ENCODE measurements around the gene FHAD1. TPM values are rescaled to one million over a fixed set of nuclear protein-coding genes. Genes with fewer than 3 reads are reported as not detected.

FHAD1 gene
- total and polyA plus RNA-seq, 5 experiments from 2014 or later: not detected

DNA sequence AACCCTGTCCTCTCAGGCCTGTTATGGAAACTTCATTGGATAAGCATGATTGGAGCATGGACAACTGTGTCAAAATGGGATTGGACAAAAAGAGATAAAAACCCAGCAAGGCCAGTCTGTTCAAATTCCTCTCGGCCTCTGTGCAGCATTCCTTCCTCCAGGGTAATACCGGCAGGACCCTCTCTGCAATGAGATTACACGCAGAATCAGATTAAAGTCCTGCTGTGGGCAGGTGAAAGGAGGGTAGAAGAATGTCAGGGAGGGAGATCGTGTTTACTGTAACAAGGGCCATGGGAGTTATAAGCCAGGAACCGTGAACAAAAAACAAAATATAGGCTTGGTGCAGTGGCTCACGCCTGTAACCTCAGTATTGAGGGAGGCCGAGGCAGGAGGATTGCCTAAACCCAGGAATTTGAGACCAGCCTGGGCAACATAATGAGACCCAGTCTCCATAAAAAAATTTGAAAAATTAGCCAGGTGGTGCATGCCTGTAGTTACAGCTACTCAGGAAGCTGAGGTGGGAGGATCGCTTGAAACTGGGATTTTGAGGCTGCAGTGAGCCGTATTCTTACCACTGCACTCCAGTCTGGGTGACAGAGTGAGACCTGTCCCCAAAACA is 157.0 kb downstream of the FHAD1 start:
- DNase-seq (no peak), ATAC-seq (no peak)
- POLR2A ChIA-PET: no interaction called here
- H3K36me3 Mint-ChIP-seq: peaks cover 0 to 4% (median 3%) of the 10 kb centered on the region in 3 donors
- peak overlapping the region in 2 of 10 donors; percentile 21 to 86 for H3K27ac Mint-ChIP-seq
- H3K27me3 Mint-ChIP-seq: peaks cover 0 to 5% (median 0%) of the 10 kb centered on the region in 5 donors
- peaks cover 0 to 14% (median 0%) of the 10 kb centered on the region in 9 donors for H3K9me3 Mint-ChIP-seq
- H3K4me3 Mint-ChIP-seq: peak overlapping the region in 1 of 10 donors; percentile 36
- peaks cover 1 to 42% (median 6%) of the 10 kb centered on the region in 4 donors for H3K4me1 Mint-ChIP-seq

DNA sequence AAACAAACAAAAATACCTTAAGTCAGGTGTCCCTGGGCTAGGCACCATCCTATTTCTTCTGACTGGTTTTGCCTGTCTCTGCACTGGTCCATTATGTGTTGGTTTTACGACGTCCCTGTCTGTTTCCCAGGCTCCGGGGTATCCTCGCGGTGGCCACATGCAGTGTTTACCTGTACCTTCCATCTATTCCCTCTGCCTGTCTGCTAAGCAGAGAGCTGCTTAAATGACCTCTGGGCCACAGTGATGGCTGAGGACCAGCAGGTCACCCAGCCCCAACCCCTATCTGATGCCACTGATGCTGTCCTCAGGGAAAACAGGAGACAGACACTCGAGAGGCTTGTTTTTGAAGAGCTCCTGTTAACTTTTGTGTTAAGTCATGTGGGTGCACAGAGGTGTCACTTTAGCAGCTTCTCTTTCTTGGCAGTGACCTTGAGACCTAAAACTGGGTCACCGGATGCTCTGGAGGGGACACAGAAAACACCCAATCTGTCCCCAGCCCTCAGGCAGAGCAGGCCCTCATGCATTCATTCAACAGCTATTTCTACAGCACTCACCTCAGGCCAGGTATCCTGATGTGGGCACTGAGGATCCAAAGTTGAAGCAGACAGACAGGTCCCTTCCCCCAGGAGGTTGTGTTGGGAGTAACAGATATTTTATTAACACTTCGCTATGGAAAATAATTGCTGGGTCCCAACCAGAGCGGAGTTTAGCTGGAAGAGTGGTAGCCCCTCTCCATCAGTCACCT is 158.3 kb downstream of the FHAD1 start:
- DNase-seq (no peak), ATAC-seq (no peak)
- peaks cover 3 to 45% (median 9%) of the 10 kb centered on the region in 4 donors for H3K4me1 Mint-ChIP-seq
- H3K36me3 Mint-ChIP-seq: peaks cover 0 to 1% (median 0%) of the 10 kb centered on the region in 3 donors
- peaks cover 0 to 5% (median 0%) of the 10 kb centered on the region in 5 donors for H3K27me3 Mint-ChIP-seq
- H3K27ac Mint-ChIP-seq: peak overlapping the region in 5 of 10 donors; percentile 37 to 93 (median 73)
- peak overlapping the region in 2 of 10 donors; percentile 74 to 78 for H3K4me3 Mint-ChIP-seq
- H3K9me3 Mint-ChIP-seq: peaks cover 0 to 2% (median 0%) of the 10 kb centered on the region in 9 donors
- POLR2A ChIA-PET: interaction anchor here (0.6 kb wide), 1 partner anchor 9 kb away, joined by 3 read pairs; no protein-coding TSS in a partner anchor

DNA sequence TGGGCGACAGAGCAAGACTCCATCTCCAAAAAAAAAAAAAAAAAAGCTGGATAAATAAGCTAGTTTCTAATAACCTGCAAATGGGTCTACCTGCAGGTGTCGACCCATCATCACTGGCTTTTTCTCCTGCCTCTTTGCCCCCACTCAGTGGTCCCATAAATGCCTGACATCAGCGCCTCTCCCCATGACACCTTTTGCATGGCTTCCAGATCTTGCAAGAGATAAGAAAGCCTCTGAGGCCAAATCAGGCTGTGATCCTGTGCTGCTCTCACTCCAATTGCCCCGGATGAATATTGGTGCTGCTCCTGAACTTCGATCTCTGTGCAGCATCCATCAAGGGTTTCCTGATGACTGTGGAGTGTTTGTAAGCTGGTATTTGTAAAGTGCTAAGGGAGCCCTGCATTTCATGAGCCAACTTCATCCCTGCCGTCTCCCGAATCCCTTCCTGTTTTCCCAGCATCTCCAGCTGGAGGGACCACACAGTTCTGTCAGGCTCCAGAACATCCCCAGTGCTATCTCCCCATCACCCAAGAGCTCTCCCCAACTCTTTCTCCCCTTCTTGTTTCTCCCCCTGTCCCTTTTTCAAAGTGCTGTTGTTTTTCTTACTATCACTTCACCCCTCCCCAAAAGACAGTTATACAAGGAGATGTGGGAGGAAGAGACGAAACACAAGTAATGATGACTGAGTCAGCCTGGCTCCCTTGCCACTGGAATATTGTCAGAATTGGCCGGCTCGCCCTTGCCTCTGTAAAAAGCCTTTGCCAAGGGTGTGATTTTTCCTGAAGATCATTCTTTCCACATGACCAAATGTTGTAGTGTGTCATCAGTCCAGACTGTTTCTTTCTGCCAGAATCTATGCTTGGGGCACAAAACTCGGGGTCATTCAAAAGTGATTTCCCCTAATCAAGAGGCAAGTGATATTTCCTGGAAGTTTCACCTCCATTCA is 159.9 kb downstream of the FHAD1 start:
- H3K36me3 Mint-ChIP-seq: no peaks in the 10 kb centered on the region
- DNase-seq (no peak), ATAC-seq (no peak)
- H3K4me3 Mint-ChIP-seq: peak overlapping the region in 2 of 10 donors; percentile 25 to 84
- peaks cover 11 to 48% (median 23%) of the 10 kb centered on the region in 4 donors for H3K4me1 Mint-ChIP-seq
- H3K9me3 Mint-ChIP-seq: no peaks in the 10 kb centered on the region
- POLR2A ChIA-PET: no interaction called here
- peak overlapping the region in 9 of 10 donors; percentile 41 to 99 (median 98) for H3K27ac Mint-ChIP-seq
- H3K27me3 Mint-ChIP-seq: peaks cover 0 to 5% (median 0%) of the 10 kb centered on the region in 5 donors

DNA sequence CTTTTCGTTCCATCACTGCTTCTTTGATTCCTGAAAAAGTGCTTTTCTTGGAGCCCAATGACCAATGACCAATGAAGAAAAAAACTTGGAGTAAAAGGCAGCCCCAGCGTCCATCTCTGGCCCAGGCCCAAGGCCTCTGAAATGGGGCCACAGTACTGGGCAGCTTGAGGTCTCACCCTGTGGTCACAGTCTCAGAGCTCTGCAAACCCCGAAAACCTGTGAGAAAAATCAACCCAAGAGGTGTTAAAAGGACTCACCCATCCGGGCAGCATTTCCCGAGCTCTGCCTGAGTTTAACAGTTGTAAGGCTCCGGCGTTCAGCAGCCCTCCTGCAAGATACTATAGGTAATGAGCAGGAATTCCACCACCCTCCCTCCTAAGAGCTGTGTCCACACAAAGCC is 160.6 kb downstream of the FHAD1 start:
- Mint-ChIP-seq H3K27me3 (peaks cover 0 to 5% (median 0%) of the 10 kb centered on the region in 5 donors), H3K4me1 (peaks cover 16 to 54% (median 30%) of the 10 kb centered on the region in 4 donors), H3K27ac (peak overlapping the region in 9 of 10 donors; percentile 41 to 99 (median 98)), H3K4me3 (peak overlapping the region in 6 of 10 donors; percentile 23 to 84 (median 72)), H3K9me3 (no peaks in the 10 kb centered on the region), H3K36me3 (no peaks in the 10 kb centered on the region)
- POLR2A ChIA-PET: no interaction called here
- no peak for DNase-seq
- ATAC-seq: no peak

DNA sequence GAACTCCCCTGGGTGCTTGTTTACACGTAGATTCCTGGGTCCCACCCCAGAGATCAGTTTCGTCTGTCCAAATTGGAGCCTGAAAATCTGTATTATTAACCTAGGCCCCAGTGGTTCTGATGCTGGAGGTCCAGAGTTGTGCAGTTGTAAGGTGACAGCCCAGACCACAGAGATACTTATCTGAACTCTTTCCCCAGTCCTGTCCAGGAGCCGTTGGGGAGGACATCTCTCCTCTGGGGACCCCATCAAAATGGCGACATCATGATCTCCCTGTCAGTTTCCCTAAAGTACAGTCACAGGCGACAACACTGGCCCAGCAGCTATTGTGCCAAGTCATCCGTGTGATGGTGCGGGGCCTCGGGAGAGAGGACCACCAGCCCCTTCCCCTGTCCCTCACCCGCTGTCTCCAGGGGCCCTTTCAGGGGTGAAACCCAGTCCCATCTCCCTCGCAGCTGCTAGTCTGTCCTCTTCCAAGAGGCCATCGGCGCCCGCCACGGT is 161.9 kb downstream of the FHAD1 start:
- ATAC-seq: no peak

DNA sequence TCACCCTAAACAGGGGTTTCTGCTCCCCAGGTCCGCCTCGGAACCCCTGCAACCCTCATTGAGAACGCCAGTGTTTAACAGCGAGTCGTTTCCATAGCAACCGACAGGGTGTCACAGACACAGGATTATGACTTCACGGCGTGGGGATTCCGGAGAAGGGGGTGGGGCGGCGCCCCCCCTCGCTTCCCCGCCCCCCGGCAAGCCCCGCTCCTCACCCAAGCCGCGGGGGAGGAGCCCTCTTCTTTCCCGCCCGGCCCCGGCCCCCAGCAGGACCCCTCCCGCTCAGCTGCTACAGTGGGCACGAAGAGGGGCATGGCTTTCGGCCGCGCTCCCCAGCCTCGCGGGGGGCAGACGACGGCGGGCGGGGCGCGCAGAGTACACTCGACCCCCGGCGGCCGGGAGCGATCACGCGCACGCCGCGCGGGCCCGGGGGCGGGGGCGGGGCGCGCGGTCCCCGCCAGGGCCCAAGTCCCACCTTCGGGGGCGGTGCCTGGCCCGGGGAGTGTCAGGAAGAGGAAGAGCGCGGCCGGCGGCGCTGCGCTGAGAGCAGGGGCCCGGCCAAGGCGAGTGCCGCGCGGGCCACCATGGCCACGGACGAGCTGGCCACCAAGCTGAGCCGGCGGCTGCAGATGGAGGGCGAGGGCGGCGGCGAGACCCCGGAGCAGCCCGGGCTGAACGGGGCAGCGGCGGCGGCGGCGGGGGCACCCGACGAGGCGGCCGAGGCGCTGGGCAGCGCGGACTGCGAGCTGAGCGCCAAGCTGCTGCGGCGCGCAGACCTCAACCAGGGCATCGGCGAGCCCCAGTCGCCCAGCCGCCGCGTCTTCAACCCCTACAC is 162.6 kb downstream of the FHAD1 start, which contains the start of gene EFHD2:
Gene EFHD2 (plus strand): TSS at position 501 of the 835 bp plus-strand sequence. CDS start 84 bp downstream, at position 585.
- H3K4me1 Mint-ChIP-seq: peaks cover 21 to 71% (median 39%) of the 10 kb centered on the region in 4 donors
- peaks cover 0 to 5% (median 0%) of the 10 kb centered on the region in 5 donors for H3K27me3 Mint-ChIP-seq
- peak; percentile 75 to 94 (median 85) for DNase-seq
- no peaks in the 10 kb centered on the region for H3K9me3 Mint-ChIP-seq
- ATAC-seq: peak; percentile 81 to 85
- peak within 1 kb of the TSS; percentile 85 to 97 (median 92) for H3K4me3 Mint-ChIP-seq
- peak within 1 kb of the TSS; percentile 82 to 99 (median 98) for H3K27ac Mint-ChIP-seq
- POLR2A ChIA-PET: interaction anchor here (0.7 kb wide), 1 partner anchor 24 kb away, joined by 3 read pairs; no protein-coding TSS in a partner anchor
- peaks cover 0 to 4% (median 0%) of the 10 kb centered on the region in 3 donors for H3K36me3 Mint-ChIP-seq

More for the DNA sequence above, 161.9 kb downstream of the FHAD1 start:
- Mint-ChIP-seq H3K27ac (peak overlapping the region; percentile 72 to 99 (median 98)), H3K4me3 (peak overlapping the region; percentile 61 to 94 (median 82)), H3K27me3 (peaks cover 0 to 5% (median 0%) of the 10 kb centered on the region in 5 donors), H3K9me3 (no peaks in the 10 kb centered on the region), H3K36me3 (no peaks in the 10 kb centered on the region), H3K4me1 (peaks cover 18 to 67% (median 35%) of the 10 kb centered on the region in 4 donors)
- DNase-seq: no peak
- POLR2A ChIA-PET: interaction anchor here (0.9 kb wide), 1 partner anchor 10 kb away, joined by 3 read pairs; no protein-coding TSS in a partner anchor

DNA sequence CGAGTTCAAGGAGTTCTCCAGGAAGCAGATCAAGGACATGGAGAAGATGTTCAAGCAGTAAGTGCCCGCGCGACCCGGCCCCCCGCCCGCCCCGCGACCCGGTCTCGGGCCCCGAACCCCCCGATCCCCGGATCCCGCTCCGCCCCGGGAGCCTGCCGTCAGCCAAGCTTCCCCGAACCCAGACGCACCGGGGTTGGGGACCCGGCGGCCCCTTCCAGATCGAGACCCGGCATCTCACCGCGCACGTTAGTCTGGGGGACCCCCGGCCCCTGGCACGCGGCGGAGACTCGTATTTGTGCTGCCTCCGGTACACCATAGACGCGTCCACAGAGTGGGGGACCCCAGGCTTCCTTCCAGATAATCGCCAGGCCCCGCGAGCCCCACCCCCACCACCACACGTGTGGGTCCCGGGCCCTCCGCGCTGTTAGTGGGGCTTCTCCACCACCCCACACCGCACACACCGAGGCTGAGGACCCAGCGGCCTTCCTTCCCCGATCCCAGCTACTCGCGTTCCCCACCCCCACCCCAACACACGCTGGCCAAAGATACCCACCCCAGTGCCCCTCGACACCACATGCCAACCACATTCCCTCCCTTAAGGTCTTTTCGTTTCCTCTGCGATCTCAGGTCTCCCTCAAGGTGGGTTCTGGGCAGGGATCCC is 163.3 kb downstream of the FHAD1 start:
- H3K4me3 Mint-ChIP-seq: peak overlapping the region; percentile 85 to 97 (median 92)
- ATAC-seq: peak in 1 of 2 donors; percentile 1
- POLR2A ChIA-PET: interaction anchor here (0.7 kb wide), 1 partner anchor 24 kb away, joined by 3 read pairs; no protein-coding TSS in a partner anchor
- H3K27ac Mint-ChIP-seq: peak overlapping the region; percentile 82 to 97 (median 92)
- H3K9me3 Mint-ChIP-seq: no peaks in the 10 kb centered on the region
- H3K36me3 Mint-ChIP-seq: peaks cover 0 to 8% (median 4%) of the 10 kb centered on the region in 3 donors
- peaks cover 21 to 75% (median 41%) of the 10 kb centered on the region in 4 donors for H3K4me1 Mint-ChIP-seq
- H3K27me3 Mint-ChIP-seq: peaks cover 0 to 5% (median 0%) of the 10 kb centered on the region in 5 donors
- DNase-seq: peak in 4 of 10 donors; percentile 15 to 30 (median 26)

DNA sequence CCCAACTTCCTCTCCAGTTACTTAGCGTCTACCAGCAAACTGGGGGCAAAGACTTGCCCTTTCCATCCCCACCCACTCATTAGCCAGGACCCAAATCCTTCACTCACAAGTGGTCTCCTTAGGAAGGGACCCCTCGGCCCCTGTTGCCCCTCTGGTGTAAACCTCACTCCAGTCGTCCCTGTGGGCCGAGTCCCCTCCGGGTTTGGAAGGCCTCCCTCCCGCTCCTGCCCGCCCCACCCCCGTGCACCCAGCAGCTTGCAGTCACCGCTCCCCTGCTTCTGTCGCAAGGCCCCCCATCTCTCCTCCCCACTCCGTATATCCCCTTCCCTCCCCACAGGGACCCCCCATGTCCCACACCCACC is 163.8 kb downstream of the FHAD1 start:
- POLR2A ChIA-PET: no interaction called here
- Mint-ChIP-seq H3K27ac (peak overlapping the region; percentile 82 to 97 (median 92)), H3K4me1 (peaks cover 21 to 76% (median 43%) of the 10 kb centered on the region in 4 donors), H3K36me3 (peaks cover 0 to 11% (median 4%) of the 10 kb centered on the region in 3 donors), H3K9me3 (no peaks in the 10 kb centered on the region), H3K4me3 (peak overlapping the region; percentile 85 to 97 (median 92)), H3K27me3 (peaks cover 0 to 5% (median 0%) of the 10 kb centered on the region in 5 donors)
- ATAC-seq (no peak), DNase-seq (no peak)

DNA sequence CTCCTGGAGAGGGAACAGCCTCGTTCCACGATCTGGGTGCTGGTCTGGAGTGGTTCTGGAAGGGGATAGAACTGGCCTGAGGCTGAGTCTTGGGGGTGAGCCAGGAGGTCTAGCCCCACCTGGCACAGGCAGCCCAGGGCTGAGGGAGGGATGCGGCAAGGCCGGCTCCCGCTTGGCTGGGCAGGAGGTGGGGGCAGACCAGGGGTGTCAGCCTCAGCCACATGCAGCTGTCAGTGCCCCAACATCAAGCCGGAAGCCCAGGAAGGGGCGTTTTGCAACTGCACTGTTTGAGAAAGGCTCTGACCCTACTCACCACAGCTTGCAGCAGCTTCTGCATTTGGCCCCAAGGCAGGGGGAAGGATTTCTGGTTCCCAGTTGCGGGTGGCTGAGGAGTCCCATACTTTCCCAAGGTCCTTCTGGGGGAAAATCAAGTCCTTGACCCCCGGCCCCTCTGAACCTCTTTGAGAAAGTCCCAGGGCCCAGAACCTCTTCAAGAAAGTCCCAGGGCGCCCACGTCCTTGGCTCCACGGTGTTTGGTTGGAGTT is 164.6 kb downstream of the FHAD1 start:
- H3K4me1 Mint-ChIP-seq: peaks cover 22 to 80% (median 51%) of the 10 kb centered on the region in 4 donors
- peak overlapping the region; percentile 85 to 97 (median 92) for H3K4me3 Mint-ChIP-seq
- peaks cover 0 to 3% (median 0%) of the 10 kb centered on the region in 5 donors for H3K27me3 Mint-ChIP-seq
- POLR2A ChIA-PET: no interaction called here
- H3K27ac Mint-ChIP-seq: peak overlapping the region; percentile 8 to 97 (median 91)
- no peak for ATAC-seq
- no peaks in the 10 kb centered on the region for H3K9me3 Mint-ChIP-seq
- peak in 3 of 10 donors; percentile 30 to 58 (median 33) for DNase-seq
- peaks cover 0 to 11% (median 4%) of the 10 kb centered on the region in 3 donors for H3K36me3 Mint-ChIP-seq

DNA sequence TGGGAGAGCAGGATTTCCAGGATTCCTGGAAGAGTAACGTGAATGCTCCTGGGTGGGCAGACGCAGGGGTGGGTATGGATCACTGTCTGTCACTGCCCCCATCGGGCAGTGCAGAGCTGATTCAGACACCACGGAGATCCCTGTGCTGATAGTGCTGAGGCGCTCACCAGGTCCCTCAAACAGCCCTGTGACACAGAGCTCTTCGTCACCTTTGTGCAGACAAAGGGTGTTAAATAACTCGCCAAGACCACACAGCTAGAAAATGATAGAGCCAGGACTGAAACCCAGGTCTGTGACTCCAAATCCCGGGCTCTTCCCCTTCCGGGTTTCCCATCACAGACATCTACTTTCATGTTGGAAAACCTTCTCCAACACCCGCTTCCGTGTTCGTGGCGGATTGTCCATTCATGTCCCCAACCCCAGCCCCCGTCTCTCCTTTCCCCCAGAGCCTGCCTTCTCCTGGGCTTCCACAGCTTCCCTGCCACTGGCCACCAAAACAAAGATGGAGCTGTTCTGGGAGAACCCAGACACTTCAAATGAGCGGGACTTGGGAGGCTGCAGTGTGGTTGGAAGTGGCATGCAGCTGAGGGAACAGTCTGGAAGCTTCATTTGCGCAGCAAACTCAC is 165.3 kb downstream of the FHAD1 start:
- POLR2A ChIA-PET: no interaction called here
- no peak for DNase-seq
- Mint-ChIP-seq H3K27me3 (no peaks in the 10 kb centered on the region), H3K9me3 (no peaks in the 10 kb centered on the region), H3K36me3 (peaks cover 0 to 11% (median 4%) of the 10 kb centered on the region in 3 donors), H3K27ac (peak overlapping the region in 9 of 10 donors; percentile 8 to 97 (median 90)), H3K4me1 (peaks cover 24 to 80% (median 57%) of the 10 kb centered on the region in 4 donors), H3K4me3 (peak overlapping the region; percentile 85 to 97 (median 92))
- ATAC-seq: no peak
